Measurements from ENCODE around the gene TRIP12. TPM values are rescaled to one million over a fixed set of nuclear protein-coding genes. Genes with fewer than 3 reads are reported as not detected.

TRIP12 gene
- total and polyA plus RNA-seq, 2 donors (not counting 1 experiment from before 2014, with no cell fraction given): 30.9 to 274 TPM

GRCh38 chr2:229740279-229740678 is 181.5 kb downstream of the TRIP12 start:
- ChIA-PET CTCF (no interaction called here), POLR2A (no interaction called here)
- no peaks in the 10 kb centered on the region for H3K27me3 Mint-ChIP-seq
- DNase-seq (no peak), ATAC-seq (ENCODE audit: low read depth) (no peak)
- H3K9me3 ChIP-seq (ENCODE audit: control extremely low read depth in 1 of 3, control insufficient read depth in 2 of 3, insufficient read depth in 1 of 3, low read length in 2 of 3): peaks cover 0 to 24% (median 23%) of the 10 kb centered on the region in 3 donors
- H3K4me2 ChIP-seq (replicated peaks; ENCODE audit: low read depth, low read length, poor library complexity, severe bottlenecking): no peak overlapping the region
- H2AFZ ChIP-seq (ENCODE audit: insufficient read depth, low read depth, low read length, poor library complexity, severe bottlenecking): no peak overlapping the region
- H3K4me1 ChIP-seq (ENCODE audit: control insufficient read depth in 2 of 2, insufficient read depth in 2 of 2, low read length in 2 of 2): no peaks in the 10 kb centered on the region
- H3K36me3 ChIP-seq (replicated peaks in 1 of 2; ENCODE audit: control extremely low read depth in 1 of 2, control insufficient read depth in 1 of 2, extremely low read depth in 1 of 2, insufficient read depth in 2 of 2, low read length in 1 of 2): no peaks in the 10 kb centered on the region
- H3K9ac ChIP-seq (ENCODE audit: low read length): no peak overlapping the region
- no peaks in the 10 kb centered on the region for H3K27me3 ChIP-seq (replicated peaks in 1 of 4; ENCODE audit: control extremely low read depth in 1 of 4, control insufficient read depth in 3 of 4, insufficient read depth in 4 of 4, low read length in 3 of 4)
- H3K4me3 ChIP-seq (ENCODE audit: control extremely low read depth in 1 of 5, extremely low read depth in 1 of 5, insufficient read depth in 1 of 5, low read depth in 2 of 5, low read length in 4 of 5): no peak overlapping the region
- WGBS (ENCODE audit: insufficient coverage): 92% methylated on average over 4 of the region's 4 CpGs
- H3K27ac ChIP-seq (ENCODE audit: low read length in 2 of 2): no peak overlapping the region
- H4K20me1 ChIP-seq (ENCODE audit: control insufficient read depth, insufficient read depth, low read length, poor library complexity, severe bottlenecking): no peaks in the 10 kb centered on the region
- no peak overlapping the region for H3K27ac Mint-ChIP-seq
- no peak overlapping the region for H3K4me3 Mint-ChIP-seq
- H3K9me3 Mint-ChIP-seq (ENCODE audit: insufficient read depth): peaks cover 10% of the 10 kb centered on the region
- H3K4me1 Mint-ChIP-seq: no peaks in the 10 kb centered on the region
- intact Hi-C loops (cut with micrococcal nuclease): no loop called here
- H3K79me2 ChIP-seq (ENCODE audit: control insufficient read depth, insufficient read depth, low read length): no peaks in the 10 kb centered on the region
- TF ChIP-seq CTCF (IDR thresholded peaks at IDR 0.05) (no peak), EZH2 (IDR thresholded peaks at IDR 0.05; ENCODE audit: borderline replicate concordance, insufficient read depth, low read depth, low read length, poor library complexity, severe bottlenecking) (no peak)

DNA sequence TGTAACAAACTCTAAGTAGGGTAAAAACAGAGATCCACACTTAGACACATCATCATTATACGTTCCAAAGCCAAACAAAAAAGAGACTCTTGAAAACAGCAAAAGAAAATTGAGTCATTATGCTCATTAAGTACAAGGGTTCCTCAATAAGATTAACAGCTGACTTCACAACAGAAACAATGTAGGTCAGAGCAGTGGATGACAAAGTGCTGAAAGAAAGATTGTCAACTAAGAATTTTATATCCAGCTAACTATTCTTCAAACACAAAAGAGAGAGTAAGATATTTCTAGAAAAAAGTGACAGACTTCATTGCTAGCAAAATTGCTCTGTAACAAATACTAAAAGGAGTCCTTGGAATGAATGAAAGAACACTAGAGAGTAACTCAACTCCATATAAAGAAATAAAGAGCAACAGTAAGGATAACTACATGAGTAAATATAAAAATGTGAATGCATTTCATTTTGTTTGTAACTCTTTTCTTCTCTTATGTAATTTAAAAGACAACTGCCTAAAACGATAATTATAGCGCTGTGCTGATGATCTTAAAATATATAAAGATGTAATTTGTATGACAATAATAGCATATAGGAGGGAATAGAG is 183.7 kb downstream of the TRIP12 start:
- POLR2A ChIA-PET: no interaction called here
- Mint-ChIP-seq H3K4me1 (no peaks in the 10 kb centered on the region), H3K9me3 (ENCODE audit: insufficient read depth) (peaks cover 10% of the 10 kb centered on the region), H3K4me3 (no peak overlapping the region), H3K27ac (no peak overlapping the region), H3K27me3 (peaks cover 4% of the 10 kb centered on the region)
- TF ChIP-seq CTCF (IDR thresholded peaks at IDR 0.05) (no peak), EZH2 (IDR thresholded peaks at IDR 0.05; ENCODE audit: borderline replicate concordance, insufficient read depth, low read depth, low read length, poor library complexity, severe bottlenecking) (no peak)
- DNase-seq: no peak
- Histone ChIP-seq H3K9me3 (ENCODE audit: control extremely low read depth in 1 of 3, control insufficient read depth in 2 of 3, insufficient read depth in 1 of 3, low read length in 2 of 3) (peaks cover 0 to 24% (median 23%) of the 10 kb centered on the region in 3 donors), H3K36me3 (replicated peaks in 1 of 2; ENCODE audit: control extremely low read depth in 1 of 2, control insufficient read depth in 1 of 2, extremely low read depth in 1 of 2, insufficient read depth in 2 of 2, low read length in 1 of 2) (no peaks in the 10 kb centered on the region), H3K9ac (ENCODE audit: low read length) (no peak overlapping the region), H2AFZ (ENCODE audit: insufficient read depth, low read depth, low read length, poor library complexity, severe bottlenecking) (no peak overlapping the region), H3K4me3 (ENCODE audit: control extremely low read depth in 1 of 5, extremely low read depth in 1 of 5, insufficient read depth in 1 of 5, low read depth in 2 of 5, low read length in 4 of 5) (no peak overlapping the region), H3K4me2 (replicated peaks; ENCODE audit: low read depth, low read length, poor library complexity, severe bottlenecking) (no peak overlapping the region), H3K27ac (ENCODE audit: low read length in 2 of 2) (no peak overlapping the region), H4K20me1 (ENCODE audit: control insufficient read depth, insufficient read depth, low read length, poor library complexity, severe bottlenecking) (no peaks in the 10 kb centered on the region), H3K4me1 (ENCODE audit: control insufficient read depth in 2 of 2, insufficient read depth in 2 of 2, low read length in 2 of 2) (no peaks in the 10 kb centered on the region), H3K79me2 (ENCODE audit: control insufficient read depth, insufficient read depth, low read length) (no peaks in the 10 kb centered on the region), H3K27me3 (replicated peaks in 1 of 4; ENCODE audit: control extremely low read depth in 1 of 4, control insufficient read depth in 3 of 4, insufficient read depth in 4 of 4, low read length in 3 of 4) (no peaks in the 10 kb centered on the region)
- ATAC-seq (ENCODE audit: low read depth): no peak
- CTCF ChIA-PET: no interaction called here
- intact Hi-C loops (cut with micrococcal nuclease): no loop called here
- no CpG with 5 or more reads among the region's 3 CpGs for WGBS (ENCODE audit: insufficient coverage)
